ENCODE data around the gene RAB33B. TPM values are rescaled to one million over a fixed set of nuclear protein-coding genes. Genes with fewer than 3 reads are reported as not detected.

Gene RAB33B
- total and polyA plus RNA-seq, 10 of the 15 experiments (the other 5 are each of a cell fraction or from before 2014, with no cell fraction given), result 3.2 to 10.7 (median 7.5) TPM

DNA sequence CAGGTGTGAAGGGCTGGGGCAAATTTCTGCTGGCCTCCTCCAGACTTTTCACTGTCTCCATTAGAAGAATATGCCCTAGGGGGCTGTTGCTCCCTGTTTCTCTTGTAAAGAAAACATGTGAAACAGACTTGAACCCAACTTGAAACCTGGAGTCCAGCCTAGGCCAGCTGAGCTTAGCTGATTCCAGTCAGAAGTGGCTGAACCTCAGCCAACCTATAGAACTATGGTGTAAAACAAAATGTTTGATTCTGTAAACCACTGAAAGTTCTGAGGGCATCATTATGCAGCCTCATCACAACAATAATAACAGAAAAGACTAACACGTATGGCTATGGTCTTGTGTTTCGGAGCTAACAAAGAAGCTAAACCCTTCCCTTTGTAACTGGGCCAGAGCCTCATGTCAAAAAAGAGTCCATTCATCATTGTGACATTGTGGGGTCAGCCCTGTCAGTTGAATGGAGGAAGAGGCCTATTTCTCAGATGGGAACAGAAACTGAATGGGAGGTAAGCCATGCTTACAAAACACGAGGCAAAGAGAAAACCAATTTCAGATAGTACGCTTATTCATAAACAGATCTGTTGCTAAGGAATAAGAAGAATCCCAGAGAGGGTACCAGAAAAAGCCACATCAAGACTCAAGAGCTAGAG lies 68.0 kb downstream of the RAB33B start (continued):
- TF ChIP-seq, protein P1, sequence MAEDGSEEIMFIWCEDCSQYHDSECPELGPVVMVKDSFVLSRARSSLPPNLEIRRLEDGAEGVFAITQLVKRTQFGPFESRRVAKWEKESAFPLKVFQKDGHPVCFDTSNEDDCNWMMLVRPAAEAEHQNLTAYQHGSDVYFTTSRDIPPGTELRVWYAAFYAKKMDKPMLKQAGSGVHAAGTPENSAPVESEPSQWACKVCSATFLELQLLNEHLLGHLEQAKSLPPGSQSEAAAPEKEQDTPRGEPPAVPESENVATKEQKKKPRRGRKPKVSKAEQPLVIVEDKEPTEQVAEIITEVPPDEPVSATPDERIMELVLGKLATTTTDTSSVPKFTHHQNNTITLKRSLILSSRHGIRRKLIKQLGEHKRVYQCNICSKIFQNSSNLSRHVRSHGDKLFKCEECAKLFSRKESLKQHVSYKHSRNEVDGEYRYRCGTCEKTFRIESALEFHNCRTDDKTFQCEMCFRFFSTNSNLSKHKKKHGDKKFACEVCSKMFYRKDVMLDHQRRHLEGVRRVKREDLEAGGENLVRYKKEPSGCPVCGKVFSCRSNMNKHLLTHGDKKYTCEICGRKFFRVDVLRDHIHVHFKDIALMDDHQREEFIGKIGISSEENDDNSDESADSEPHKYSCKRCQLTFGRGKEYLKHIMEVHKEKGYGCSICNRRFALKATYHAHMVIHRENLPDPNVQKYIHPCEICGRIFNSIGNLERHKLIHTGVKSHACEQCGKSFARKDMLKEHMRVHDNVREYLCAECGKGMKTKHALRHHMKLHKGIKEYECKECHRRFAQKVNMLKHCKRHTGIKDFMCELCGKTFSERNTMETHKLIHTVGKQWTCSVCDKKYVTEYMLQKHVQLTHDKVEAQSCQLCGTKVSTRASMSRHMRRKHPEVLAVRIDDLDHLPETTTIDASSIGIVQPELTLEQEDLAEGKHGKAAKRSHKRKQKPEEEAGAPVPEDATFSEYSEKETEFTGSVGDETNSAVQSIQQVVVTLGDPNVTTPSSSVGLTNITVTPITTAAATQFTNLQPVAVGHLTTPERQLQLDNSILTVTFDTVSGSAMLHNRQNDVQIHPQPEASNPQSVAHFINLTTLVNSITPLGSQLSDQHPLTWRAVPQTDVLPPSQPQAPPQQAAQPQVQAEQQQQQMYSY (CRISPR knock-in tag; IDR thresholded peaks at IDR 0.05), result no peak

DNA sequence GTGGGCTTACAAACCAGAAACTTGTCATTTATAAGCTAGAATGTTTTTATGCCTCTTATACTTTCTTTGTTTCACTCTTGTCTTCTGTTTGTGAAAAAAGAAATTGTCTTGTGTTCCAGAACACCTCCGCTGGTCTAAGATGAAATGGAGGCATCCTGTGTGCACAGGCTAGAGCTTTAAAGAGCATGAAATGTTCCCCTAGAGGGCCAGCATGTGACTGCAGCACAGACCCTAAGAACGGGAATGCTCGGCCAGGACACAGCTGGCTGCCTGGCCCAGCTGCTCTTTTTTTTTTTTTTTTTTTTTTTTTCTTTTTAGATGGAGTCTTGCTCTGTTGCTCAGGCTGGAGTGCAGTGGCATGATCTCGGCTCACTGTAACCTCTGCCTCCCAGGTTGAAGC lies 68.5 kb downstream of the RAB33B start:
- ChIA-PET SMC1A (ENCODE audit: uncharacterized antibody, unreplicated experiment) (interaction anchor here (0.6 to 1.2 kb wide), 2 partner anchors 68 to 578 kb away, joined by 3 to 4 read pairs; no protein-coding TSS in a partner anchor), RAD21 (ENCODE audit: unreplicated experiment) (interaction anchor here (1.0 to 2.0 kb wide), 2 partner anchors 13 to 17 kb away, joined by 3 to 7 read pairs; no protein-coding TSS in a partner anchor), POLR2A (interaction anchor here (0.6 to 1.4 kb wide), 3 partner anchors 11 to 32 kb away, joined by 3 to 6 read pairs (median 4); no protein-coding TSS in a partner anchor), CTCF (interaction anchor here (0.9 to 2.2 kb wide), 7 partner anchors 9 to 106 kb away, joined by 3 to 7 read pairs (median 5); no protein-coding TSS in a partner anchor)
- no peak for TF ChIP-seq DPF2 (IDR thresholded peaks at IDR 0.05)
- TF ChIP-seq, protein P2, sequence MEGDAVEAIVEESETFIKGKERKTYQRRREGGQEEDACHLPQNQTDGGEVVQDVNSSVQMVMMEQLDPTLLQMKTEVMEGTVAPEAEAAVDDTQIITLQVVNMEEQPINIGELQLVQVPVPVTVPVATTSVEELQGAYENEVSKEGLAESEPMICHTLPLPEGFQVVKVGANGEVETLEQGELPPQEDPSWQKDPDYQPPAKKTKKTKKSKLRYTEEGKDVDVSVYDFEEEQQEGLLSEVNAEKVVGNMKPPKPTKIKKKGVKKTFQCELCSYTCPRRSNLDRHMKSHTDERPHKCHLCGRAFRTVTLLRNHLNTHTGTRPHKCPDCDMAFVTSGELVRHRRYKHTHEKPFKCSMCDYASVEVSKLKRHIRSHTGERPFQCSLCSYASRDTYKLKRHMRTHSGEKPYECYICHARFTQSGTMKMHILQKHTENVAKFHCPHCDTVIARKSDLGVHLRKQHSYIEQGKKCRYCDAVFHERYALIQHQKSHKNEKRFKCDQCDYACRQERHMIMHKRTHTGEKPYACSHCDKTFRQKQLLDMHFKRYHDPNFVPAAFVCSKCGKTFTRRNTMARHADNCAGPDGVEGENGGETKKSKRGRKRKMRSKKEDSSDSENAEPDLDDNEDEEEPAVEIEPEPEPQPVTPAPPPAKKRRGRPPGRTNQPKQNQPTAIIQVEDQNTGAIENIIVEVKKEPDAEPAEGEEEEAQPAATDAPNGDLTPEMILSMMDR (IDR thresholded peaks at IDR 0.05 in 2 of 3, conservative IDR thresholded peaks at IDR 0.05 in 1 of 3; ENCODE audit: control insufficient read depth in 2 of 3, extremely low read depth in 1 of 3, insufficient read depth in 1 of 3, low read depth in 3 of 3, low read length in 3 of 3), result peak in 2 of 3 experiments; percentile 13 to 15; a peak in 1 of 6 replicates
- H3K79me2 ChIP-seq (ENCODE audit: control insufficient read depth, insufficient read depth, low read length), result no peaks in the 10 kb centered on the region
- H3K27ac ChIP-seq (ENCODE audit: control insufficient read depth, insufficient read depth), result peak overlapping the region; percentile 49; the same call in 1 of the 2 replicates
- ATAC-seq, result peak; percentile 58
- H3K4me3 ChIP-seq, result no peak overlapping the region
- no peak for FAIRE-seq
- H3K4me1 ChIP-seq (ENCODE audit: control insufficient read depth, insufficient read depth, low read length), result peaks cover 45% of the 10 kb centered on the region
- no peaks in the 10 kb centered on the region for H3K36me3 ChIP-seq (ENCODE audit: control insufficient read depth in 2 of 2, insufficient read depth in 2 of 2, low read length in 1 of 2)
- no peaks in the 10 kb centered on the region for H3K27me3 ChIP-seq (replicated peaks in 1 of 2; ENCODE audit: control insufficient read depth in 2 of 2, insufficient read depth in 2 of 2, low read length in 1 of 2)
- WGBS (ENCODE audit: insufficient coverage, insufficient replicate concordance, low lambda C conversion rate, missing lambda C conversion rate), result 87% methylated on average over 3 of the region's 4 CpGs
- no TSS peak for BruUV-seq (replicated peaks)
- H3K4me2 ChIP-seq (ENCODE audit: control insufficient read depth, insufficient read depth), result no peak overlapping the region; the same call in 1 of the 2 replicates
- H3K9me3 ChIP-seq (replicated peaks; ENCODE audit: control insufficient read depth, insufficient read depth, low read length), result no peaks in the 10 kb centered on the region
- intact Hi-C loops (cut with micrococcal nuclease; ENCODE audit: unreplicated experiment), result no loop called here
- no peak overlapping the region for H2AFZ ChIP-seq (ENCODE audit: control insufficient read depth, low read depth, low read length)
- H4K20me1 ChIP-seq (ENCODE audit: control insufficient read depth, insufficient read depth), result no peaks in the 10 kb centered on the region
- in situ Hi-C loops (cut with MboI), result no loop called here
- H3K9ac ChIP-seq (ENCODE audit: control insufficient read depth, insufficient read depth, low read length), result no peak overlapping the region; the same call in 1 of the 2 replicates
- no peak for DNase-seq (ENCODE audit: low read depth, low spot score)

All from GM12878 (cell line).